Measurements from ENCODE around the gene OLA1.
A peak's percentile ranks its signal among the peaks of the same experiment; 100 is the strongest.

Gene OLA1

GRCh38 chr2:174058456-174058855 is 189.9 kb downstream of the OLA1 start:
- DNase-seq = no peak

GRCh38 chr2:174058026-174058425 is 190.3 kb downstream of the OLA1 start:
- no peak for DNase-seq

- no peak for DNase-seq
These were observed 193.4 kb downstream of the OLA1 start for GRCh38 chr2:174054926-174055325.

- no peak for DNase-seq
These were observed 194.8 kb downstream of the OLA1 start for GRCh38 chr2:174053355-174054151.

- DNase-seq = no peak
These were observed 195.8 kb downstream of the OLA1 start for GRCh38 chr2:174052584-174052976.

GRCh38 chr2:174051741-174052583 is 196.4 kb downstream of the OLA1 start:
- DNase-seq = no peak

GRCh38 chr2:174051068-174051467 is 197.3 kb downstream of the OLA1 start:
- DNase-seq = no peak

- no peak for DNase-seq
These were observed 198.4 kb downstream of the OLA1 start for GRCh38 chr2:174049895-174050294.

GRCh38 chr2:174048243-174048642 is 200.1 kb downstream of the OLA1 start:
- DNase-seq = no peak

GRCh38 chr2:174047746-174048145 is 200.6 kb downstream of the OLA1 start:
- no peak for DNase-seq

GRCh38 chr2:174046172-174046571 is 202.2 kb downstream of the OLA1 start:
- no peak for DNase-seq

GRCh38 chr2:174044556-174044955 is 203.8 kb downstream of the OLA1 start:
- DNase-seq = no peak

- DNase-seq = no peak
These were observed 208.0 kb downstream of the OLA1 start for GRCh38 chr2:174040417-174040701.

- peak; percentile 87 for DNase-seq
These were observed 208.5 kb downstream of the OLA1 start for GRCh38 chr2:174039551-174040416.

- DNase-seq = no peak
These were observed 209.9 kb downstream of the OLA1 start for GRCh38 chr2:174038462-174038861.

GRCh38 chr2:174036825-174037224 is 211.5 kb downstream of the OLA1 start:
- no peak for DNase-seq

- peak; percentile 46 for DNase-seq
These were observed 212.2 kb downstream of the OLA1 start for GRCh38 chr2:174035981-174036742.

- DNase-seq = no peak
These were observed 213.2 kb downstream of the OLA1 start for GRCh38 chr2:174035117-174035635.

GRCh38 chr2:174033163-174033550 is 215.2 kb downstream of the OLA1 start:
- no peak for DNase-seq

GRCh38 chr2:174031226-174031625 is 217.1 kb downstream of the OLA1 start:
- no peak for DNase-seq

- DNase-seq = no peak
These were observed 219.4 kb downstream of the OLA1 start for GRCh38 chr2:174028935-174029334.

GRCh38 chr2:174027956-174028355 is 220.4 kb downstream of the OLA1 start:
- no peak for DNase-seq

Measured in CD4-positive, alpha-beta T cell treated with Interleukin-15 for 1 hour (primary cell).